GM21737 (cell line): ENCODE measurements around the gene PACSIN1.

ENCODE experiments used
- ATAC-seq: cut with Tn5 transposase; IDR thresholded peaks from one replicate; pipeline ENCODE4 v1.9.1; 2021; ENCODE audit warnings: mild to moderate bottlenecking, moderate library complexity; ENCODE audit not compliant: unreplicated experiment

Gene PACSIN1

DNA sequence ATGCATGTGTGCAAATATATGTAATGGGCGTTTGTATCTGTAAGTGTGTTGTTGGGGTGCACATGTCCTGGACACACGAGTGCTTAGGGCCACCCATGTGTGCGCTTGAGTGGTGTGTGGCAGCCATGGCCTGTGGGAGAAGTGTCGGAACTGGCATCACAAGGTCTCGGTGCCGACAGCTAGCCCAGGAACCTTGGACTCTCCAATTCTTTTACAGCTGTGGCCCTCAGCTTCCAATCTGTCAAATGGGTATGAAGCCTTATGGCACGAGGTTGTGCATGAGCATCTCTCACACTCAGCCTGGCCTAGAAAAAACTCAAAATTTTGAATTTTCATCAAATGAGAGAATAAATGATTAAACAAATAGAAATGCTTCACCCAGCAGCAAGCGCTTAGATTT lies 48.2 kb downstream of the PACSIN1 start:
- no peak for ATAC-seq

DNA sequence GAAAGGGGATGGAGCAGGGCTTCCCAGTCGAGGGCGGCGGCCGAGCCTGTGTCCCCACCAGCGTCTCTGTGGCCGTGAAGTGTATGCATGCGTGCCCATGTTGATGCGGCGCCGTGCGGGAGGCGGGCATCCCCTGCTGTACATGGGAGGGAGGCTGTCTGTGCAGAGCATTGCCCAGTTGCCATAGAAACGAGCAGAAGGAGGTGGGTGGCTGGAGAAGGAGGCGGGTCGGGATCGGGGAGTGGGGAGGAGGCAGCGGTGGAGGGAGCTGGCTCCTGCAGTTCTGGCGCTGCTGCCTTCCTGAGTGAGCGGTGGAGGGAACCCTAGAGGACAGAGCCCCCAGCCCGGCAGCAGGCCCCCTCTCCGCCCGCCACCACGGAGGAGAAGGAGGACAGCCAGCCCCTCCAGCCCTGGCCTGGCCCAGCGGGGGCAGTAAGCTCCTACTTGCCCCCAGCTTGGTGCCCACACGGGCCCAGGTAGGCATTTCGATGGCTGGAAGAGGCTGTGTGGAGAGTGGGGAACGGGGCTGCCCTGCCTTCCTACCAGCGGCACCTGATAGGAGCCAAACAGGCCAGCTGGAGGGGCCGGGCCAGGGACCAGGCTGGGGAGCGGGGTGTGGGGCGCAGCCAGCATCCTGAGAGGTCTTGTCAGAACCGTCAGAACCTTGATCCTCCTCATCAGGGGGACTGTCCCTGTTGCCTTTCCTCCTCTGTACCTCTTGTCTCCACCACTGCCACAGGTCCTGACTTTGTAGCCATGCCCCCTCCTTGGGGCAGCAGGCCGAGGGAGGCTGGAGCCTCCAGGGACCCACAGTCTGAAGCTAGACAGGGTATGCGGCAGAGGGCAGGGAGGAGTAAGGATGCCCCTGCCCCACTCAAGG lies 49.0 kb downstream of the PACSIN1 start:
- no peak for ATAC-seq

GRCh38 chr6:34515473-34516387 lies 49.9 kb downstream of the PACSIN1 start:
- no peak for ATAC-seq

GRCh38 chr6:34516391-34517324 lies 50.8 kb downstream of the PACSIN1 start:
- no peak for ATAC-seq

DNA sequence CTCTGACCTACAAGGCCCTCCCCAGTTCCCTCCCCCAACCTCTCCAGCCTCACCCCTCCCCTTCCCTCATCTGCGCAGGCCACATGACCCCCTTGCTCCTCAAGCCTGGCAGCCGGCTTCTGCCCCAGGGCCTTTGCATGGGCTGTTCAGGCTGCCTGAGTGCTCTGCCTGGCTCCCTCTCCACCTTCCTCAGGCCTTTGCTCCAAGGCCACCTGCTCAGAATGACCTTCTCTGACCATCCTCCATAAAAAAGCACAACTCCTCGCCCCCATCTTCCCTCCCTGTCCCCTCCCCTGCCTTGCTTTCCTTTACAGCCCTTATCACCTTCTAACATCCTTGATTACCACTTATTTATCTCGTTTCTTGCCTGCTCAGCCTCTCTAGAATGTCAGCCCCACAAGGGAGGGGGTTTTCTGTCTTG lies 51.6 kb downstream of the PACSIN1 start:
- ATAC-seq = no peak

DNA sequence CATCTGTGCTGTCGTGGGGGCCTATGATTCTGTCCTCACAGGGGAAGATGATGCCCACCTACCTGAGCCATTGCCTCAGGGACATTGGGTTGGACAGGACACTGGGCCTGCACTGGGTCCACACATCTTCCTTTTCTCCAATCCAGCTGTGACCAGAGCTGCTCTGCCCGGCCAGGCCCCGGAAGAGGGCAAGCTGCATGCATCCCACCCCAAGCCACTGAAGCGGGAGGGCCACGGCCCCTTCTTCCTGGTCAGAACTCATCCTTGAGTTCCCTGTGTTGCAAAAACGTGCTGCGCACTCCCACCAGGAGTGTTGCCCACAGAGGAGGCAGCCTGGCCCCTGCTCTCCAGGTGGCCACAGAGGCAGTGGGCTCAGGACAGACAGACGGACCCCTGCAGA lies 52.1 kb downstream of the PACSIN1 start:
- no peak for ATAC-seq

- ATAC-seq = no peak
Measured at GRCh38 chr6:34518669-34519365, 52.9 kb downstream of the PACSIN1 start.

- no peak for ATAC-seq
Measured at GRCh38 chr6:34519971-34520644, 54.2 kb downstream of the PACSIN1 start.

- ATAC-seq = no peak
Measured at GRCh38 chr6:34520645-34521462, 55.0 kb downstream of the PACSIN1 start.

GRCh38 chr6:34521463-34522285 lies 55.8 kb downstream of the PACSIN1 start:
- ATAC-seq = no peak

- ATAC-seq = no peak
Measured at GRCh38 chr6:34522761-34523160, 56.9 kb downstream of the PACSIN1 start.

- no peak for ATAC-seq
Measured at GRCh38 chr6:34523441-34524206, 57.7 kb downstream of the PACSIN1 start.

- ATAC-seq = no peak
Measured at GRCh38 chr6:34524499-34524898, 58.6 kb downstream of the PACSIN1 start.

DNA sequence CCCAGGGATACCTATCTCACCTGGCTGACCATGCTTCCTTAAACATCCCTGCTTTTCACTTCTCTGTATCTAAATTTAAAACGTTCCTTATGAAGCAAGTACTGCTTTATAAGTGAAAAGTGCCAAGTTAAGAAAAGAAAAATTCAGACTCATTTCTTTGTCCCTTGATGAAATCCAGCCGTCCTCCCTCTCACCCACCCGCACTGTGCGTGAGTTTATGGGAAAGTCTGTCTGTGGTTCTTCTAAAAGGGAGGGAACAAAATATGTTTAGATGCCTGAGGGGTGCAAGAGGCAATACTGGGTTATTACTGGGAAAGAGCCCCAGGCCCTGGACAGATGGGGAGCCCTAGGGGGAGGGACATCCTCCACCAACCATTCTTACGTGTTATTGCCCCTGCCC lies 59.1 kb downstream of the PACSIN1 start:
- ATAC-seq = no peak

DNA sequence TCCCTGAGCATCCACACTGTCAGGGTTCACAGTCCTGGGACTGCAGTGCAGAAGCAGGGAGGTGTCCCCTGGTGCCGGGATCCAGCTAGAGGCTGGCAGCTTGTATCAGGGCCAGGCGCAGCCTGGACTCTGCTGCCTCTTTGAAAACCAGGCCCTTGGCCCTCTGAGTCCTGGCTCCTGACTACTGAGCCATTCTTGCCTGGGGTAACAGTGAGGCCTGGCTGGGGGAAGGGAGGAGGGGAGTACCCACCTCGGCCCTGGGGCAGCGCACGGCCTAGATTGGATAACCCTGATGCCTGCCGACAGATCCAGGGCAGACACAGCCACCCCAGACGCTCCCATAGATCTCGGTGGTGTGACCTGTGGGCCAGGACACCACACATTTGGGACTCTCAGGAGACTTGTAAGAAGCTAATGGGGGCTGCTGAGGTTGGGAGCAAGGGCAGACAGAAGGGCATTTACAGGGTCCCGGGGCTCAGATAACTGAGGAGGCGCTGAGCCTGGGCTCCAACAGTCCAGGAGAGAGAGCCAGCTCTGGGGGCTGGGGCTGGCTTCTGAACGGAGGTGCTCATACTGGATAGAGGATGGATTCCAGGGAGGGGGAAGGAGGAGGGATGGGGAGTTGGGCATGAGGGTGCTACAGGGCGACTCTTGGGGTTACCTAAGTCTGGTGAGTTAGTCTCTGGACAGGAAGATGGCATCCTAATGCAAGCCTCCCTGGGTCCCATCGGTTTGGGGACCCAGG lies 59.7 kb downstream of the PACSIN1 start:
- no peak for ATAC-seq

GRCh38 chr6:34526241-34526972 lies 60.5 kb downstream of the PACSIN1 start:
- ATAC-seq = no peak
